OCI-LY7 (cell line): Measurements from ENCODE around the gene DDX19B. TPM values are rescaled to one million over a fixed set of nuclear protein-coding genes. Genes with fewer than 3 reads are reported as not detected.

Experiments used
- BruUV-seq: library from RNA; stranded (reverse); fragments of 400-500 nt; replicated peaks from 2 replicates; lab custom pipeline; 2021; lab: Mats Ljungman, UMichigan
- CTCF ChIA-PET: fragments of 300-600 bp; sonication (Branson Sonifier 250); formaldehyde crosslinking; loops from one replicate; lab custom pipeline; 2022; ENCODE audit warnings: antibody characterized with exemption; ENCODE audit not compliant: unreplicated experiment; lab: Charles Lee
- POLR2A ChIA-PET: fragments of 300-600 bp; sonication (Branson Sonifier 250); formaldehyde crosslinking; loops from one replicate; lab custom pipeline; 2022; ENCODE audit warnings: antibody characterized with exemption; lab: Charles Lee
- DNase-seq: peaks from one replicate; pipeline ENCODE4 v3.0.0-alpha.2; 2015; ENCODE audit warnings: low spot score
- H2AFZ ChIP-seq: fragments of 200-600 bp; sonication (generic), shearing (Covaris generic); 2 replicates; pipeline ENCODE4 v1.6.1; 2014; ENCODE audit warnings: mild to moderate bottlenecking, antibody characterized with exemption, low read length, moderate library complexity
- H3K27ac ChIP-seq: fragments of 200-600 bp; sonication (generic); 2 replicates; pipeline ENCODE4 v1.5.1; 2014; ENCODE audit warnings: mixed run types, low read depth, mild to moderate bottlenecking, moderate library complexity, low read length, inconsistent platforms; ENCODE audit not compliant: poor library complexity, severe bottlenecking
- H3K36me3 ChIP-seq: fragments of 200-600 bp; sonication (generic); 2 replicates; pipeline ENCODE4 v1.6.1; 2014; ENCODE audit warnings: mild to moderate bottlenecking, antibody characterized with exemption, low read length, moderate library complexity, mixed read lengths; ENCODE audit not compliant: insufficient read depth
- H3K4me1 ChIP-seq: fragments of 200-600 bp; sonication (generic); 2 replicates; pipeline ENCODE4 v1.5.1; 2014; ENCODE audit warnings: mild to moderate bottlenecking, low read length; ENCODE audit not compliant: insufficient read depth, poor library complexity, severe bottlenecking
- H3K4me2 ChIP-seq: fragments of 200-600 bp; sonication (generic); 2 replicates; pipeline ENCODE4 v1.6.1; 2014; ENCODE audit warnings: mild to moderate bottlenecking, low read length
- H3K4me3 ChIP-seq: fragments of 200-600 bp; sonication (generic); 2 replicates; pipeline ENCODE4 v1.5.1; 2014; ENCODE audit warnings: mild to moderate bottlenecking, low read depth, low read length; ENCODE audit not compliant: poor library complexity, severe bottlenecking
- H3K79me2 ChIP-seq: fragments of 200-600 bp; sonication (generic); 2 replicates; pipeline ENCODE4 v1.6.1; 2016; ENCODE audit warnings: low read depth, mild to moderate bottlenecking, low read length, moderate library complexity, mixed read lengths; ENCODE audit not compliant: insufficient read depth
- H3K9me2 ChIP-seq: fragments of 200-600 bp; sonication (generic); 2 replicates; pipeline ENCODE4 v1.6.1; 2016; ENCODE audit warnings: mild to moderate bottlenecking, low read length, mixed read lengths; ENCODE audit not compliant: insufficient read depth
- H3K9me3 ChIP-seq: fragments of 200-600 bp; sonication (generic); 2 replicates; pipeline ENCODE4 v1.6.1; 2014; ENCODE audit warnings: mild to moderate bottlenecking, mixed run types, low read length, mixed read lengths
- H4K20me1 ChIP-seq: fragments of 200-600 bp; sonication (generic); 2 replicates; pipeline ENCODE4 v1.6.1; 2014; ENCODE audit warnings: mild to moderate bottlenecking, antibody characterized with exemption, low read length, moderate library complexity, mixed read lengths; ENCODE audit not compliant: insufficient read depth
- CTCF ChIP-seq: fragments of 200-600 bp; sonication (generic); conservative IDR thresholded peaks from 2 replicates; pipeline ENCODE4 v1.5.1; 2014; ENCODE audit warnings: mild to moderate bottlenecking, antibody characterized with exemption, low read length, moderate library complexity, mixed read lengths
- EZH2phosphoT487 ChIP-seq: fragments of 200-600 bp; sonication (generic); IDR thresholded peaks from 2 replicates; pipeline ENCODE4 v1.6.1; 2018; ENCODE audit warnings: low read depth, borderline replicate concordance, mild to moderate bottlenecking, mixed run types, antibody characterized with exemption, low read length, moderate library complexity, mixed read lengths
- intact Hi-C: fragments of 100-400 bp; cut with micrococcal nuclease; formaldehyde crosslinking; loops from one replicate; pipeline ENCODE4 v1.10.0; 2022; ENCODE audit not compliant: unreplicated experiment
- total RNA-seq, 2 experiments: library from RNA; depleted of rRNA in 1 of 2; stranded (reverse); fragments of >200 nt in 1 of 2; shearing (Covaris generic) in 1 of 2; gene quantifications; 2 replicates each; pipeline ENCODE4 v1.2.3, GENCODE V29; 2014 to 2022

Gene DDX19B
- total RNA-seq, 2 experiments from 2014 or later, result 18.7 to 22.8 TPM

DNA sequence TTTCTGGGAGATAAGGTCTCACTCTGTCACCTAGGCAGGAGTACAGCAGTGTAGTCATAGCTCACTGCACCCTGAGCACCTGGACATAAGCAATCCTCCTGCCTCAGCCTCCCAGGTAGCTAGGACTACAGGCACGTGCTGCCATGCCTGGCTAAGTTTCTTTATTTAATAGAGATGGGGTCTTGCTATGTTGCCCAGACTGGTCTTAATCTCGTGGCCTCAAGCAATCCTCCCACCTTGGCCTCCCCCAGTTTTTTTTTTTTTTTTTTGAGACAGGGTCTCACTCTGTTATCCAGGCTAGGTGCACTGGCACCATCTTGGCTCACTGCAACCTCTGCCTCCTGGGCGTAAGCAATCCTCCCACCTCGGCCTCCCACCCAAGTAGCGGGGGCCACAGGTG, 21.1 kb downstream of the DDX19B start:
- Histone ChIP-seq H3K36me3 (peaks cover 19% of the 10 kb centered on the region), H3K4me2 (no peak overlapping the region), H3K79me2 (no peaks in the 10 kb centered on the region), H2AFZ (no peak overlapping the region), H3K27ac (no peak overlapping the region), H3K4me3 (no peak overlapping the region), H3K9me3 (no peaks in the 10 kb centered on the region), H3K9me2 (no peaks in the 10 kb centered on the region), H3K4me1 (no peaks in the 10 kb centered on the region), H4K20me1 (no peaks in the 10 kb centered on the region)
- ChIA-PET POLR2A (interaction anchor here (0.7 to 1.0 kb wide), 3 partner anchors 9 to 35 kb away, joined by 3 read pairs; no protein-coding TSS in a partner anchor), CTCF (no interaction called here)
- TF ChIP-seq EZH2phosphoT487 (no peak), CTCF (no peak)
- intact Hi-C loops, result no loop called here
- DNase-seq, result no peak
- BruUV-seq, result no TSS peak

GRCh38 chr16:70324998-70325747, 26.2 kb downstream of the DDX19B start:
- BruUV-seq, result no TSS peak
- TF ChIP-seq CTCF (no peak), EZH2phosphoT487 (no peak)

DNA sequence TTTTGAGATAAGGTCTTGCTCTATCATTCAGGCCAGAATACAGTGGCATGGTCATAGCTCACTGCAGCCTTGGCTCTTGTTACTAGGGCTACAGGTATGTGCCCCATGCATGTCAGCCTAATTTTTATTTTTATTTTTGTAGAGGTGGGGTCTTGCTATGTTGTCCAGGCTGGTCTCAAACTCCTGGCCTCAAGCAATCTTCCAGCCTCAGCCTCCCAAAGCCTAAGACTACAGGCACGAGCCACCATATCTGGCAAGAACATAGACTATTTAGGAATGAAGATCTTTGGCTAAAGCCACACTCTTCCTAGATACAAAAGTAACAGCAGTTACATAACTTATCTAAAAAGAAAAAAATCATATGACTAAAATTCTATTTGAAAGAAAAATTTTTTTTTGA, 32.1 kb downstream of the DDX19B start:
- H2AFZ ChIP-seq, result no peak overlapping the region
- intact Hi-C loops, result loop anchor here (1.0 kb wide), 1 partner anchor 322 kb away; no protein-coding TSS in a partner anchor
- H3K36me3 ChIP-seq, result peaks cover 24% of the 10 kb centered on the region
- H3K9me2 ChIP-seq, result no peaks in the 10 kb centered on the region
- no peak for DNase-seq
- no peak overlapping the region for H3K4me2 ChIP-seq
- ChIA-PET POLR2A (interaction anchor here (0.6 to 1.3 kb wide), 4 partner anchors 15 to 211 kb away, joined by 5 to 6 read pairs (median 6); partner anchors contain the start of gene DDX19A), CTCF (no interaction called here)
- no peaks in the 10 kb centered on the region for H3K9me3 ChIP-seq
- no peaks in the 10 kb centered on the region for H4K20me1 ChIP-seq
- H3K27ac ChIP-seq, result no peak overlapping the region
- BruUV-seq, result no TSS peak
- no peak overlapping the region for H3K4me3 ChIP-seq
- H3K79me2 ChIP-seq, result no peaks in the 10 kb centered on the region
- H3K4me1 ChIP-seq, result no peaks in the 10 kb centered on the region
- TF ChIP-seq EZH2phosphoT487 (no peak), CTCF (no peak)

More at GRCh38 chr16:70324998-70325747, 26.2 kb downstream of the DDX19B start:
- intact Hi-C loops, result no loop called here
- no peak overlapping the region for H3K4me3 ChIP-seq
- CTCF ChIA-PET, result no interaction called here
- POLR2A ChIA-PET, result interaction anchor here (0.6 to 1.6 kb wide), 3 partner anchors 15 to 190 kb away, joined by 3 to 6 read pairs (median 3); partner anchors contain the start of gene DDX19A
- no peaks in the 10 kb centered on the region for H3K79me2 ChIP-seq
- DNase-seq, result no peak
- H3K9me3 ChIP-seq, result no peaks in the 10 kb centered on the region
- no peaks in the 10 kb centered on the region; the same call in none of the 2 replicates for H3K36me3 ChIP-seq
- no peak overlapping the region for H3K4me2 ChIP-seq
- H3K4me1 ChIP-seq, result no peaks in the 10 kb centered on the region
- no peaks in the 10 kb centered on the region for H4K20me1 ChIP-seq
- H3K9me2 ChIP-seq, result no peaks in the 10 kb centered on the region
- no peak overlapping the region for H3K27ac ChIP-seq
- H2AFZ ChIP-seq, result no peak overlapping the region
